ENCODE measurements around the gene GSE1.

GSE1 gene

GRCh38 chr16:85612801-85613603 is at the start of gene GSE1:
TSS of gene GSE1 (plus strand) at chr16:85613322. CDS start at chr16:85613392, 70 bp downstream.
- peak; percentile 94 for DNase-seq
- in situ Hi-C loops (cut with MboI; ENCODE audit: low pct_unique_long_range_greater_than_20kb, low sequenced_read_pairs): no loop called here

- in situ Hi-C loops (cut with MboI; ENCODE audit: low pct_unique_long_range_greater_than_20kb, low sequenced_read_pairs): no loop called here
- DNase-seq: no peak
These were observed 49.4 kb upstream of the GSE1 start for GRCh38 chr16:85563515-85564276.

- peak; percentile 64 for DNase-seq
- in situ Hi-C loops (cut with MboI; ENCODE audit: low pct_unique_long_range_greater_than_20kb, low sequenced_read_pairs): no loop called here
These were observed 48.7 kb upstream of the GSE1 start for GRCh38 chr16:85564277-85565051.

GRCh38 chr16:85565340-85565739 is 47.8 kb upstream of the GSE1 start:
- no peak for DNase-seq
- in situ Hi-C loops (cut with MboI; ENCODE audit: low pct_unique_long_range_greater_than_20kb, low sequenced_read_pairs): no loop called here

- no peak for DNase-seq
- in situ Hi-C loops (cut with MboI; ENCODE audit: low pct_unique_long_range_greater_than_20kb, low sequenced_read_pairs): no loop called here
These were observed 47.2 kb upstream of the GSE1 start for GRCh38 chr16:85565801-85566526.

- in situ Hi-C loops (cut with MboI; ENCODE audit: low pct_unique_long_range_greater_than_20kb, low sequenced_read_pairs): no loop called here
- peak; percentile 84 for DNase-seq
These were observed 46.5 kb upstream of the GSE1 start for GRCh38 chr16:85566561-85567100.

- DNase-seq: peak; percentile 97
These were observed 45.8 kb upstream of the GSE1 start for GRCh38 chr16:85567101-85567866.

GRCh38 chr16:85567935-85568334 is 45.2 kb upstream of the GSE1 start:
- in situ Hi-C loops (cut with MboI; ENCODE audit: low pct_unique_long_range_greater_than_20kb, low sequenced_read_pairs): no loop called here
- DNase-seq: no peak

More at GRCh38 chr16:85567101-85567866, 45.8 kb upstream of the GSE1 start:
- in situ Hi-C loops (cut with MboI; ENCODE audit: low pct_unique_long_range_greater_than_20kb, low sequenced_read_pairs): no loop called here

- no peak for DNase-seq
- in situ Hi-C loops (cut with MboI; ENCODE audit: low pct_unique_long_range_greater_than_20kb, low sequenced_read_pairs): no loop called here
These were observed 44.6 kb upstream of the GSE1 start for GRCh38 chr16:85568519-85568918.

- no peak for DNase-seq
- in situ Hi-C loops (cut with MboI; ENCODE audit: low pct_unique_long_range_greater_than_20kb, low sequenced_read_pairs): no loop called here
These were observed 44.0 kb upstream of the GSE1 start for GRCh38 chr16:85569039-85569614.

- DNase-seq: peak; percentile 98
- in situ Hi-C loops (cut with MboI; ENCODE audit: low pct_unique_long_range_greater_than_20kb, low sequenced_read_pairs): no loop called here
These were observed 43.4 kb upstream of the GSE1 start for GRCh38 chr16:85569615-85570212.

GRCh38 chr16:85570213-85570734 is 42.8 kb upstream of the GSE1 start:
- DNase-seq: no peak

GRCh38 chr16:85570735-85571562 is 42.2 kb upstream of the GSE1 start:
- peak; percentile 97 for DNase-seq
- in situ Hi-C loops (cut with MboI; ENCODE audit: low pct_unique_long_range_greater_than_20kb, low sequenced_read_pairs): no loop called here

More at GRCh38 chr16:85570213-85570734, 42.8 kb upstream of the GSE1 start:
- in situ Hi-C loops (cut with MboI; ENCODE audit: low pct_unique_long_range_greater_than_20kb, low sequenced_read_pairs): no loop called here

- in situ Hi-C loops (cut with MboI; ENCODE audit: low pct_unique_long_range_greater_than_20kb, low sequenced_read_pairs): no loop called here
- no peak for DNase-seq
These were observed 41.6 kb upstream of the GSE1 start for GRCh38 chr16:85571563-85571812.

- DNase-seq: peak; percentile 97
- in situ Hi-C loops (cut with MboI; ENCODE audit: low pct_unique_long_range_greater_than_20kb, low sequenced_read_pairs): no loop called here
These were observed 41.1 kb upstream of the GSE1 start for GRCh38 chr16:85571813-85572619.
